NOMO-1 (cell line): ENCODE data around the gene RBM3.
"Not testable (repeated sequence)": the region's sequence is repeated elsewhere in the genome, so short reads cannot be mapped to it uniquely, and the experiment has no call there.

Experiments
- DNase-seq, 2 experiments: peaks; one replicate each; lab custom pipeline; 2025; ENCODE audit not compliant: unreplicated experiment in 2 of 2; lab: John Stamatoyannopoulos, UW

RBM3 gene

GRCh38 chrX:48574270-48575266, at the start of gene RBM3:
TSS of gene RBM3 (plus strand) at chrX:48574484. CDS start at chrX:48575181, 697 bp downstream.
- peak; percentile 81 to 86 for DNase-seq

- not testable (repeated sequence) for DNase-seq
Measured at GRCh38 chrX:48525853-48526252, 48.4 kb upstream of the RBM3 start.

GRCh38 chrX:48530736-48531135, 43.5 kb upstream of the RBM3 start:
- no peak for DNase-seq

- DNase-seq, result no peak
Measured at GRCh38 chrX:48531358-48531959, 42.8 kb upstream of the RBM3 start.

GRCh38 chrX:48532161-48532560, 42.1 kb upstream of the RBM3 start:
- no peak for DNase-seq

GRCh38 chrX:48533165-48533564, 41.1 kb upstream of the RBM3 start:
- DNase-seq, result no peak

GRCh38 chrX:48538641-48539344, 35.5 kb upstream of the RBM3 start:
- DNase-seq, result no peak

- DNase-seq, result peak; percentile 93 to 94
Measured at GRCh38 chrX:48539345-48540027, 34.8 kb upstream of the RBM3 start, which contains the start of gene TBC1D25. TSS of gene TBC1D25 (plus strand) at chrX:48539714. CDS start at chrX:48539798, 84 bp downstream.

- no peak for DNase-seq
Measured at GRCh38 chrX:48540028-48540375, 34.3 kb upstream of the RBM3 start.

GRCh38 chrX:48540480-48540879, 33.8 kb upstream of the RBM3 start:
- DNase-seq, result no peak

GRCh38 chrX:48541140-48541814, 33.0 kb upstream of the RBM3 start:
- DNase-seq, result no peak

GRCh38 chrX:48548871-48549270, 25.4 kb upstream of the RBM3 start:
- no peak for DNase-seq

- not testable (repeated sequence) for DNase-seq
Measured at GRCh38 chrX:48555731-48556325, 18.5 kb upstream of the RBM3 start.

- no peak for DNase-seq
Measured at GRCh38 chrX:48558271-48558670, 16.0 kb upstream of the RBM3 start.

GRCh38 chrX:48559636-48560035, 14.6 kb upstream of the RBM3 start:
- DNase-seq, result no peak

GRCh38 chrX:48560056-48560455, 14.2 kb upstream of the RBM3 start:
- no peak for DNase-seq

- no peak for DNase-seq
Measured at GRCh38 chrX:48560681-48561080, 13.6 kb upstream of the RBM3 start.

- DNase-seq, result peak in 1 of 2 experiments; percentile 25
Measured at GRCh38 chrX:48569958-48570357, 4.3 kb upstream of the RBM3 start.

GRCh38 chrX:48573690-48574269, 504 bp upstream of the RBM3 start:
- DNase-seq, result no peak
